A673 (cell line): ENCODE results near the gene CCR5. TPM values are rescaled to one million over a fixed set of nuclear protein-coding genes. Genes with fewer than 3 reads are reported as not detected.
"Not testable (repeated sequence)": the region's sequence is repeated elsewhere in the genome, so short reads cannot be mapped to it uniquely, and the experiment has no call there.

ENCODE experiments used
- BruUV-seq: library from RNA; stranded (reverse); fragments of 400-500 nt; replicated peaks from 2 replicates; lab custom pipeline; 2021; lab: Mats Ljungman, UMichigan
- CTCF ChIA-PET: fragments of 300-600 bp; sonication (Branson Sonifier 250); formaldehyde crosslinking; loops from one replicate; lab custom pipeline; 2022; ENCODE audit warnings: antibody characterized with exemption; lab: Charles Lee
- POLR2A ChIA-PET: fragments of 300-600 bp; sonication (Branson Sonifier 250); formaldehyde crosslinking; loops from one replicate; lab custom pipeline; 2022; ENCODE audit warnings: antibody characterized with exemption; ENCODE audit not compliant: low non-redundant PET; lab: Charles Lee
- DNase-seq: peaks from one replicate; pipeline ENCODE4 v3.0.0-alpha.2; 2015; ENCODE audit warnings: low spot score
- H3K27ac ChIP-seq: fragments of 200-600 bp; sonication (generic); 2 replicates; pipeline ENCODE4 v1.5.1; 2016; ENCODE audit warnings: mixed run types, low read depth, mild to moderate bottlenecking, mixed read lengths, antibody characterized with exemption, low read length; ENCODE audit not compliant: poor library complexity, severe bottlenecking
- H3K27me3 ChIP-seq: fragments of 200-600 bp; sonication (generic); replicated peaks from 2 replicates; pipeline ENCODE4 v1.6.1; 2017; ENCODE audit warnings: mixed run types, low read depth, mild to moderate bottlenecking, mixed read lengths, antibody characterized with exemption, low read length; ENCODE audit not compliant: insufficient read depth, poor library complexity
- H3K36me3 ChIP-seq: fragments of 200-600 bp; sonication (generic); 2 replicates; pipeline ENCODE4 v1.6.1; 2016; ENCODE audit warnings: mixed run types, mild to moderate bottlenecking, mixed read lengths, antibody characterized with exemption, low read length; ENCODE audit not compliant: insufficient read depth, poor library complexity, severe bottlenecking
- H3K4me1 ChIP-seq: fragments of 200-600 bp; sonication (generic); 2 replicates; pipeline ENCODE4 v1.6.1; 2017; ENCODE audit warnings: mixed run types, mild to moderate bottlenecking, mixed read lengths, antibody characterized with exemption, low read length; ENCODE audit not compliant: insufficient read depth, poor library complexity, severe bottlenecking
- H3K4me3 ChIP-seq: fragments of 200-600 bp; sonication (generic); 2 replicates; pipeline ENCODE4 v1.5.1; 2016; ENCODE audit warnings: low read depth, mixed run types, mild to moderate bottlenecking, mixed read lengths, low read length; ENCODE audit not compliant: poor library complexity, severe bottlenecking
- H3K9me3 ChIP-seq: fragments of 200-600 bp; sonication (generic); 2 replicates; pipeline ENCODE4 v1.6.1; 2016; ENCODE audit warnings: mixed run types, low read depth, mild to moderate bottlenecking, mixed read lengths, antibody characterized with exemption, low read length; ENCODE audit not compliant: poor library complexity, severe bottlenecking
- CTCF ChIP-seq: fragments of 300-800, 200-600 bp; sonication (generic); conservative IDR thresholded peaks from 2 replicates; pipeline ENCODE4 v1.5.1; 2017; ENCODE audit warnings: low read depth, mild to moderate bottlenecking, antibody characterized with exemption, low read length, moderate library complexity, mixed read lengths
- EZH2 ChIP-seq: fragments of 200-600 bp; sonication (generic); IDR thresholded peaks from 2 replicates; pipeline ENCODE4 v1.6.1; 2017; ENCODE audit warnings: borderline replicate concordance, low read depth, mild to moderate bottlenecking, mixed read lengths, antibody characterized with exemption, low read length; ENCODE audit not compliant: poor library complexity, severe bottlenecking
- intact Hi-C: fragments of 100-400 bp; cut with micrococcal nuclease; formaldehyde crosslinking; loops from one replicate; pipeline ENCODE4 v1.10.0; 2022; ENCODE audit not compliant: unreplicated experiment
- total RNA-seq: library from RNA; stranded (reverse); gene quantifications from 2 replicates; pipeline ENCODE4 v1.2.3, GENCODE V29; 2021

Gene CCR5
- total RNA-seq, 1 experiment from 2014 or later, result not detected

- intact Hi-C loops, result no loop called here
- no peak for TF ChIP-seq CTCF
- TF ChIP-seq EZH2, result no peak
- Histone ChIP-seq H3K36me3 (no peaks in the 10 kb centered on the region), H3K27ac (no peak overlapping the region), H3K9me3 (no peaks in the 10 kb centered on the region), H3K4me3 (no peak overlapping the region), H3K4me1 (no peaks in the 10 kb centered on the region), H3K27me3 (no peaks in the 10 kb centered on the region)
- DNase-seq, result no peak
- POLR2A ChIA-PET, result no interaction called here
- BruUV-seq, result no TSS peak
- CTCF ChIA-PET, result no interaction called here
Measured at GRCh38 chr3:46383211-46383950, 12.6 kb downstream of the CCR5 start.

DNA sequence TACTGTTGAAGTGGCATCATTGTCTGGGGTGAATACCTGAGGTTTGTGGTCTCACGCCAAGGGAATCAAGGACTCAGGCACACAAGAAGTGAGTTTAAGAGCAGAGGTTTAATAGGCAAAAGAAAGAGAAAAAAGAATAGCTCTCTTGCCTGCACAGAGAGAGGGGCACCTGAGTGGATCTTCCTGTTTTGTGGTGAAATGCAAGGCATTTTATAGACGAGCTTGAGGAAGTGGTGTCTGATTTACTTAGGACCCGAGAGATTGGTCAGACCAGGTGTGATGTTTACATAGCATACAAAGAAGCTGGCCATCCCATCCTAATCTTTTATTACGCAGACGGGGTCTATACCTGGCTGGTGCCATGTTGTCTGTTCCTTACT is 13.2 kb downstream of the CCR5 start:
- intact Hi-C loops, result no loop called here
- Histone ChIP-seq H3K4me1 (no peaks in the 10 kb centered on the region), H3K9me3 (no peaks in the 10 kb centered on the region), H3K4me3 (no peak overlapping the region), H3K36me3 (no peaks in the 10 kb centered on the region), H3K27ac (no peak overlapping the region), H3K27me3 (no peaks in the 10 kb centered on the region)
- BruUV-seq, result no TSS peak
- TF ChIP-seq EZH2, result no peak
- TF ChIP-seq CTCF, result no peak
- CTCF ChIA-PET, result no interaction called here
- DNase-seq, result no peak
- POLR2A ChIA-PET, result no interaction called here

GRCh38 chr3:46386205-46386604 is 15.5 kb downstream of the CCR5 start:
- Histone ChIP-seq H3K36me3 (no peaks in the 10 kb centered on the region), H3K4me1 (no peaks in the 10 kb centered on the region), H3K9me3 (no peaks in the 10 kb centered on the region), H3K4me3 (no peak overlapping the region), H3K27me3 (no peaks in the 10 kb centered on the region), H3K27ac (no peak overlapping the region)
- DNase-seq, result no peak
- ChIA-PET POLR2A (no interaction called here), CTCF (no interaction called here)
- BruUV-seq, result no TSS peak
- TF ChIP-seq EZH2 (no peak), CTCF (no peak)
- intact Hi-C loops, result no loop called here

- H3K4me3 ChIP-seq, H3K9me3 ChIP-seq, POLR2A ChIA-PET, H3K36me3 ChIP-seq, intact Hi-C loops, H3K27ac ChIP-seq, DNase-seq, H3K27me3 ChIP-seq, BruUV-seq, H3K4me1 ChIP-seq, CTCF ChIA-PET: not testable (repeated sequence)
Measured at GRCh38 chr3:46388847-46389246, 18.1 kb downstream of the CCR5 start.
